GM19455 (cell line): ENCODE data around the gene TAS2R50.
"Not testable (repeated sequence)": the region's sequence is repeated elsewhere in the genome, so short reads cannot be mapped to it uniquely, and the experiment has no call there.

Source experiments
- ATAC-seq: cut with Tn5 transposase; IDR thresholded peaks from one replicate; pipeline ENCODE4 v1.9.1; 2021; ENCODE audit not compliant: unreplicated experiment

Gene TAS2R50

DNA sequence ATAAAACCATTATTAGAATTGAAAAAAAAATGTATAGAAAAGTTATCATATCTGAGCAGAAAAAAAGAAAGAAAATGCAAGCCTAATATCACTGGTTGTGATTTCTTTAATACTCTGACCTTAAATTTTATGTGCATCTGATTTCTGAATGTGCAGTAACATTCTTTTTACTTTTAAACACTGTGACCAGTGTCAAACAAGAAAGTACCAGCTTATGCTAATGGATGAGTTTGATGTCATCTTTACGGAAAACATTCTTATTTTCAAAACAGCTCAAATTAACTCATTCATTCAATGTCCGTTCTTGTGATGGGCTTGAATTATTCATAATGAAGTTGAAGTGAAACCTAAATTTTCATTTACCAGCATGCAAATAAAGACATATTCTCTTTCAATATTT lies at the start of gene TAS2R50:
TSS of gene TAS2R50 (minus strand) at position 101 of the 400 bp plus-strand sequence. CDS start at position 49, 52 bp downstream.
- no peak for ATAC-seq

- not testable (repeated sequence) for ATAC-seq
Observed at GRCh38 chr12:11033959-11034358, 47.2 kb upstream of the TAS2R50 start.

GRCh38 chr12:11031307-11031706 lies 44.6 kb upstream of the TAS2R50 start, which contains the start of gene TAS2R31:
TSS of gene TAS2R31 (minus strand) at chr12:11031407. CDS start at chr12:11031335, 72 bp downstream.
- no peak for ATAC-seq

- no peak for ATAC-seq
Observed at GRCh38 chr12:11026118-11026517, 39.4 kb upstream of the TAS2R50 start.

DNA sequence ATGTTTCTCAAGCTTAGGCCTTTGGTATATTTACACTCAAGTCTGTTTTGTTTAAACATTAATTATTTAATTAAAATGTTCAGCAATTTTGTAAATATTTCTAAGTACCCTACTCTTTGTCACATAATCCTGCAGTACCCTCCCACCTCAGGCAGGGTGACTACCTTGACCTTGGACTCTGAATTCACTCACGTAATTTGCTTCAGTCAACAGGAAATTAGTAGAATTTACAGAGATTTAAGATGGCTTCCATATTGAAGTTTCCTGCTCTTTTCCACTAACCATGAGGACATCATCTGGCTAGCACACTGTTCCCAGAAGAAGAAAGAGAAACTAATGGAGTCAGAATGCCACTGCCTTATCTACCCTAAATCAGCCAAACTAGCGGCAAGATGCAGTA lies 36.7 kb upstream of the TAS2R50 start:
- no peak for ATAC-seq

- no peak for ATAC-seq
Observed at GRCh38 chr12:11022520-11022919, 35.8 kb upstream of the TAS2R50 start, which contains the start of gene TAS2R19. TSS of gene TAS2R19 (minus strand) at chr12:11022620. CDS start at chr12:11022571, 49 bp downstream.

GRCh38 chr12:11016937-11017336 lies 30.2 kb upstream of the TAS2R50 start:
- ATAC-seq, result no peak

- no peak for ATAC-seq
Observed at GRCh38 chr12:11015775-11016430, 29.2 kb upstream of the TAS2R50 start.

DNA sequence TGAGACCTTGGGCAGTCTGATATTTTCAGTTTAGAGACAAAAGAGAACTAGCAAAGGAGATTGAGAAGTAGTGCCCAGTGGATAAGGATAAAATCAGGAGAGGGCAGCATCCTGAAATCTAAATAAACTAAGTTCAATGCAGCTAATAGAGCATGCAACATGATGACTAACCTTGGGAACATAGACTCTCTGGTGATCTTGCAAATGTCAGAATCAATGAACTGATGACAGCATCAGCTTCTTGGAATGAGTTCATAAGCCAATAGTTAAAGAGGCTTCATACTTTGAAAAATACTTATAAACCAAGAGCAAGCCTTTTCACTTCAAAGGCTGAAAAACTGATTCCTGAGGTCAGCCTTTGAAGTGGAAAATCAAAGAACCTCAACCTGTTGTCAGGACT lies 27.5 kb upstream of the TAS2R50 start:
- no peak for ATAC-seq

- ATAC-seq, result no peak
Observed at GRCh38 chr12:11007608-11008007, 20.9 kb upstream of the TAS2R50 start.

- no peak for ATAC-seq
Observed at GRCh38 chr12:10998204-10998603, 11.5 kb upstream of the TAS2R50 start, which contains the start of gene TAS2R20. TSS of gene TAS2R20 (minus strand) at chr12:10998304. CDS start at chr12:10997875, 429 bp downstream.

DNA sequence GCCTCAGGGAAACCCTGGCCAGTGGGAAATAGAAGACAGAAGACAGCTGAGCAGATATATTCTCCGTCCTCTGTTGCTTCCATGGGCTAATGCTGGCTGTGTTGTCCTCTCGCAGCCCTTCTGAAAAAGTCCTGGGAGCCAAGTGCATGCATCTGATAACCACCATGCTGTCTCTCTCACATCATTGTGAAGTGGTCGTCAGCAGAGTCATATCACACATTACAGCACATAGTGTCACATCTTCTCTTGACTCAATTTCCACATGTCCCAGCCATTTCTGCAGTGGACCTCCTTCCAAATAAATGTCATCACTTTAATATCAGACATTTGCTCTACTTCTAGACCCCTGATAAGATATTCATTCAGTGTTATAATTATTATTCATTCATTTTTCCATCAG lies 7.6 kb upstream of the TAS2R50 start:
- ATAC-seq, result no peak

- ATAC-seq, result no peak
Observed at GRCh38 chr12:10989107-10989506, 2.4 kb upstream of the TAS2R50 start.

DNA sequence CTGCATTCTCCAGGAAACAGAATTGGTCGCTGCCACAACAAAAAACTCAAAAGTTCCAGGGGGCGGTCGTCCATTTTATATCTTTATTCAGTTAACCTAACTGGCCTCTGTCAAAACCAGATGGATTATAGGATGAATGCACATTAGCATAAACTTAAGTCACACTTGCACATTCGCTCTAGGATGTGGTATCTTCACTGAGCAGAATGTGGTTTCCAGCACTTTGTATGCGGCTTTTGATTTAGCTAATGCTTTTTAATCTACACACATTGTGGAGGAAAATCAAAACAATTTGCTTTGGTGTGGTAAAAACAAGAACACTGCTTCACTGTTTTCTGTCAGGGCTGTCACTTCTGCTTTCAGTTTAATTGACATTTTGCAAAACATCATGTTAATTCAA lies 4.5 kb downstream of the TAS2R50 start:
- no peak for ATAC-seq

GRCh38 chr12:10974965-10975364 lies 11.7 kb downstream of the TAS2R50 start:
- no peak for ATAC-seq

- ATAC-seq, result no peak
Observed at GRCh38 chr12:10968765-10969456, 17.8 kb downstream of the TAS2R50 start.

DNA sequence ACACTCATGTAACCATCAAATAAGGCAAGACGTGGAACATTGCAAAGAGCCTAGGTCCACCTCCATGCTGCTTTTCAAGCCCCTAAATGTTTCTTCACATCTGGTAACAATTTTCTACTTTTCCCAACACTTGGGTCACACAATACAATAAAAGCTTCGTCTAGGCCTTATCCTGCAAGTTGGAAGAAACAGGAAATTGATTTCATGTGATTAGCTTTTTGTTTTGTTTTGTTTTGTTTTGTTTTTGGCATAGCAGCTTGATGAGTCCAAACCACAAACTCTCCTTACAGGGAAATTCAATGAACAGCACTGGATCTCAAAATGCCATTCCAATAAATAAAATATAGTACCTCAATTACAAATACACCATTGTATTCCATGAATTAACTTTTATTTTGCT lies 19.3 kb downstream of the TAS2R50 start:
- ATAC-seq, result no peak

GRCh38 chr12:10966314-10966713 lies 20.4 kb downstream of the TAS2R50 start:
- ATAC-seq, result no peak

GRCh38 chr12:10965476-10965875 lies 21.2 kb downstream of the TAS2R50 start:
- ATAC-seq, result no peak

DNA sequence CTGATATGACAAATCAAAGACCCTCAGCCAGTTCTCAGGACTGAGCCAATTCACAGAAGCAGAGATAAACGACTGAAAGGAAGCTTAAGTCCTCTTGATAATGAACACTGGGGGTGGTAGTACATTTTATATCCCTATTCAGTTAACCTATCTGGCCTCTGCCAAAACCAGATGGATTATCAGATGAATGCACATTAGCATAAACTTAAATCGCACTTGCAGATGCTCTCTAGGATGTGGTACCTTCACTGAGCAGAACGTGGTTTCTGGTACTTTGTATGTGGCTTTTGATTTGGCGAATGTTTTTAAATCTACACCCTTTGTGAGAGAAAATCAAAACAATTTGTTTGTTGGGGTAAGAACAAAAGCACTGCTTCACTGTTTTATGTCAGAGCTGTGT lies 26.5 kb downstream of the TAS2R50 start:
- ATAC-seq, result no peak

GRCh38 chr12:10959804-10960203 lies 26.9 kb downstream of the TAS2R50 start:
- ATAC-seq, result no peak

GRCh38 chr12:10957741-10958140 lies 29.0 kb downstream of the TAS2R50 start:
- ATAC-seq, result no peak
